Neural cell (in vitro differentiated cells): ENCODE data around the gene LSM8.

ENCODE experiments used
- CTCF ChIP-seq: fragments of 450-650 bp; IDR thresholded peaks from 2 replicates; pipeline ENCODE4 v1.5.1; 2014; ENCODE audit warnings: antibody characterized with exemption, mild to moderate bottlenecking, moderate library complexity; ENCODE audit not compliant: poor library complexity, severe bottlenecking
- EP300 ChIP-seq: fragments of 450-650 bp; conservative IDR thresholded peaks from 2 replicates; pipeline ENCODE4 v1.6.1; 2014; ENCODE audit warnings: antibody characterized with exemption, mild to moderate bottlenecking, moderate library complexity; ENCODE audit not compliant: poor library complexity, severe bottlenecking
- EZH2 ChIP-seq: fragments of 200-600, 300-800 bp; shearing (Covaris generic), sonication (generic); IDR thresholded peaks from 2 replicates; pipeline ENCODE4 v1.6.1; 2014; ENCODE audit warnings: antibody characterized with exemption, low read length, borderline replicate concordance, mild to moderate bottlenecking; ENCODE audit not compliant: insufficient read depth, poor library complexity, severe bottlenecking
- MXI1 ChIP-seq: fragments of 450-650 bp; conservative IDR thresholded peaks from 2 replicates; pipeline ENCODE4 v1.6.1; 2014; ENCODE audit warnings: antibody characterized with exemption, mild to moderate bottlenecking; ENCODE audit not compliant: poor library complexity, severe bottlenecking
- POLR2AphosphoS5 ChIP-seq: IDR thresholded peaks from 2 replicates; pipeline ENCODE4 v1.6.1; 2012
- REST ChIP-seq: IDR thresholded peaks from 2 replicates; pipeline ENCODE4 v1.6.1; 2012; ENCODE audit warnings: borderline replicate concordance
- SMC3 ChIP-seq: fragments of 450-650 bp; conservative IDR thresholded peaks from 2 replicates; pipeline ENCODE4 v1.6.1; 2014; ENCODE audit warnings: antibody characterized with exemption, mild to moderate bottlenecking, moderate library complexity; ENCODE audit not compliant: poor library complexity
- TAF1 ChIP-seq: IDR thresholded peaks from 2 replicates; pipeline ENCODE4 v1.6.1; 2012; ENCODE audit warnings: low read depth

- TF ChIP-seq CTCF = no peak
- no peak for TF ChIP-seq REST
- no peak for TF ChIP-seq POLR2AphosphoS5
- TF ChIP-seq EZH2 = no peak
- TF ChIP-seq EP300 = no peak
- TF ChIP-seq SMC3 = no peak
- no peak for TF ChIP-seq TAF1
- no peak for TF ChIP-seq MXI1
These were observed 25.2 kb upstream of the LSM8 start for GRCh38 chr7:118158766-118159165.
